NCI-H82 (cell line): ENCODE measurements around the gene SPACA9.

Experiments used
- DNase-seq: peaks from one replicate; lab custom pipeline; 2025; lab: John Stamatoyannopoulos, UW

SPACA9 gene

DNA sequence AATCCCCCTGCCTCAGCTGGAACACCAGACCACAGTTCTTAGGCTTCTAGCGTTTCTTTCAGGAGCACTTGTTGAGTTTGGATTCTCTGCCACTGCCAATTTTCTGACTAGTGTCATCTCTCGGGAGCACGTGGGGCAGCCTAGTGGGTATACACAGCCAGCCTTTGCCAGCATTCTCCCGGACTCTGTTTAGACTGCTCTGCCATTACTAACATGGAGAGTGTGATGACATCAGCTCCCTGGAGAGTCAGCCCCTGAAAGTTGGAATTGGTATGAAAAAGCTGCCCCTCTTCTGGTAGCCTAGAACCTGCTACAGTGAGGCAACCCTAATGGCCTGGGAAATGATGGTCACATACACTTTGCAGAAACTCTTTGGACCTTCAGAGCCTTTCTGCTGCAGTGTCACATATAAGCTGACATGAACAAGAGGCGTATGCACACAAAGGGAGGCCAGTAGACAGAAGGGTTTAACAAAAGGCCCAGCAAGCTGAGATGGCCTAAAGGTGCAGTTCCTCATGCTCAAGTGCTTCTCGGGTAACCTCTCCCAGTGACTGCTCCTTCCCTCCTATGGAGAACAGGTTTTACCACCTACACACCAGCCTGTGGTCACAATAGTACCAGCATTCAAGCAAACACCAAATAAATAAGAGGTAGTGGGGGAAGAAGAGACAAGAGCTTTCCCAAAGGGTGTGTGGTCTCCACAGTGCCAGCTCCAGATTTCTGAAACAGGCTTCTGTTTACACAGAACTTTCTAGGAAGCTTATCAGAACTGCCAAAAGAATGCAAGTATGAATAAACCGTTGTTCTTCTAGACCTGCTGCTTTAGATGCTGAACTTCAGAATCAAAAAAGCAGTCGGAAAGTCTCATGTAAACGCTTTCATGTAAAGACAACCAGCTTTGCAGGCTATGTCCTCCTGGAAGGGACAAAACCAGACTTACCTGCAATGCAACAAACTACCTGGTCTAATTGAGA is 16.5 kb downstream of the SPACA9 start:
- DNase-seq = no peak

GRCh38 chr9:132896264-132896663 is 17.6 kb downstream of the SPACA9 start:
- DNase-seq = no peak

GRCh38 chr9:132896906-132897305 is 18.2 kb downstream of the SPACA9 start:
- no peak for DNase-seq

DNA sequence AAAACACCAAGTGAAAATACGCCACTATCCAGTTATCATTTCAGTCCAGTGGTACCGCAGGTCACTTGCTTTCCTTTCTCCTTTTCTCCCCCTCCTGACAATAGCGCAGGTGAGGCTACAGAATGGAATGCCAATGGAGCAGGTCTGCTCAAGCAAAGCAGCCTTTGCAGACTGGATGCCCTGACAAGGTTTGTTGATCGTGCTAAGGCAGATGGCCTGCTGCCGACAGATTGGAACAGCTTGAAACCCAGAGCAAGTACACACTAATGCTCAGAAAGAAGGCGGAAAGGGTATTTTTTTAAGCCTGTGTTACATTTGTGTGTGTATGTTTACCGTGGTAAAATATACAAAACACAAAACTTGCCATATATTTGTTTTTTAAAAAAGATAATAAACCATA is 19.4 kb downstream of the SPACA9 start:
- no peak for DNase-seq

DNA sequence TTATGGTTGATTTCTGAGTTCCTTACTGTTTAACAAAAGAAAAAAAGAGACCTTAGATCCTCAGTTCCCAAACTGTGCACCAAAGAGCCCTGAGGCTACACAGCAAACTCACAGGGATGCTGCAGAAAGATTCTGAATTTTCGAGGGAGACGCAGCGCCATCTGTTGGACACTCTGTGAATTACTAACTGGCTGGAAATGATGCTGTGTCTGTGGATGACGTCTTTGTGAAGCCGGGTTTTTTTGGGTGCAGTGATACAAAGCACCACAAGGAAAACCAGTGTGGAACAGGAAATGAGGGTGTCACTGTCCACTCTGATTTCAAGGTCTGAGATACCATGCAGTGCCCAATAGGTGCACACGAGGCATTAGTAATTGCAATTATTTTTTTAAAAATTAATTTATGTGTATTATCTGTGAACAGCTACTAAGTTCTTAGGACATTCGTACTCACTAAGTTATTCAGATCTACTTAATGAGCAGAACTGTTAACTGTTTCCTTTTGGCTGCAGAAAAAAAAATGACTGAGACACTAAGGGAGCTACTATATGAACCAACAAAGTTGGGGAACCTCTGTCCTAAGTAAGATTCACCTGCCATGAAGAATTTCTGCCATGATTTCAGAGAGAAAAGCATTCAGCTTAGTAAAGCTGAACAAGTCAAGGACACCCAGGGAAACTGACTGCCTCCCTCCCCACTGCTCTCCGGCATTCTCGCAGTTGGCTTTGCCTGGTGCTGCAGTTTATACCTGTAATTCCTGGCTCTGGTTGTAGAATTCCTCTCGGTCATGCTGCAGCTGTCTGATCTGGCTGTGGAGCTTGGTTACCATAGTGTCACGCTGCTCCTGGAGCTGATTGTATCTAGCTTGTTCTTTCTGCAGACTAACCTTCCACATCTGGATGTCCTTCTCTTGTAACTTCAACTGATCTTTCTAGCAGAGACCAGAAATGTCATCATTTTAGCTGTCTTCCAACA is 23.4 kb downstream of the SPACA9 start:
- DNase-seq = peak; percentile 79

DNA sequence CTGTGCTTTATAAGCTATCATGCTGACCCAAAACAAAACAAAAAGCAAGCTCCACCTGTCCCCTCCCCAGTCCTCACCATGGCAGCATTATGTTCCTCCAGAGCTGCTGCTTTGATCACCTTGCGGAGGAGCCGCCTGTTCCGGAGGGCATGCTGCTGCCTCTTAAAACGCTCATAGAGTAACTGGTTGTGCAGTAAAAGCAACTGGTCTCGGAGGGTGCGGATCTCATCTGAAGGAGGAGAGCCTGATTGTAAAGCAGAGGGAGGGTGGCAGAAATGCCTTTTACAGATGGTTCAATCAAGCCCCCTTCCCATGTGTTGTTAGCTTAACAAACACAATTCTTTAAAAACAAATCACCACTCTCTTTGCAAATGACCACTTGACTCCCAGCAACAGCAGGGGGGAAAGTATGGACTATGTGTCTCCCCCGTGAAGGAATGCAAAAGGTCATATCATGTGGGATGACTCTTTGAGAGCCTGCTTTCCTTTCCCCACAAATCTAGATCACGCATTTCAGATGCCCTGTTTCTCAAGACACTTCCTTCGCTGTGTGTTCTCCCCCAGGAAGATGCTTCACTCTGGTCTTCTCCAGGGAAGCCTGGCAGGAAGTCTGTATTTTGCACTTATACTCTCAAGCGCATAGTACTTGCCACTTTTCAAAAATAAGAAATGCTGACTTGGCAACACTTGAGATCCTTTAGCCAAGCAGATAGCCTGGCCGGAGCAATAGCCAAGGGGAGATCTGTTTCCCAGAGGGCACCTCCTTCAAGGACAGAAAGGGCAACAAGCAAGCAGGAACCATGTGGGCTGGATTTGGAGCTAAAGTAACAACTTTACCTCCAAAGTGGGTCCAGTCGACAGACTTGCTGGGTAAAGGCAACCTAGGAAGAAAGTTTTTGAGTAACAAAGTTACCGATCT is 25.1 kb downstream of the SPACA9 start:
- no peak for DNase-seq

DNA sequence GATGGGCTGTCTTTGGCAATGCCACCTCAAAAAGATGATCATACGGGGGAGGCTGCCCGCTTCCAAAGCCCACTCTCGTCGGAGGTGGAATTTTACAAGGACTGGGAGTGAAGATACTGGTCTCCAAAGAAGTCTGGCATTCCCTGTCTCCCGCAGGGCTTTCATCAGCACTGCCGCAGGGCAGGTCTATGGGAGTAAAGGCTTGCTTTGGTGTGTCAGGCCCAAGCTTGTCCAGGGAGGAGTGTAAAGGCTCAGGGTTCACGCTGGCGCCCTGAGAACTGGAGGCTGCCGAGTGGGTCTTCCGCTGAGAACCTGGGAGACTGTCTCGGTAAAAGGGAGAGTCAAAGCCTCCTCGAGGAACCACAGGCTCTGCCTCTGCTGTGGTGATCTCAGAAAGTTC is 27.0 kb downstream of the SPACA9 start:
- no peak for DNase-seq

- DNase-seq = no peak
These were observed 29.9 kb downstream of the SPACA9 start for GRCh38 chr9:132908635-132909034.

DNA sequence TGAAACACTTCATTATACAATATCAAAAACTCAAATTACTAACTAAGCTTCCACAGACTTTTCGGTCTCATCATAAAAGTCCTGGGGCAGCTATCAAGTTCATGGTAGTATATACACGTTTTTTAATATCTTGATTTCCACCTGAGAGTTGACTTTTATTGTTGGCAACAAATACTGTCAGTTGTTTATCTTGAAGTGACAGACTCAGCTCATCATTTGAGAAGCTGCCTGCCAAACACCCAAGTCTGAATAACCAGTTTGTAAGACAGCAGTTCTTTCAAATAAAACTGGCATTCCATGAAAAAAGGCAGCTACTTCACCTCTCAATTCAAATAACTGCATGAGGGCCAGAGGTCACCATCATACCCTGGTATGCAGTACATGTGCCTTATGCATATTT is 30.6 kb downstream of the SPACA9 start:
- DNase-seq = no peak

GRCh38 chr9:132910376-132910775 is 31.7 kb downstream of the SPACA9 start:
- DNase-seq = no peak

GRCh38 chr9:132912131-132912530 is 33.4 kb downstream of the SPACA9 start:
- no peak for DNase-seq

DNA sequence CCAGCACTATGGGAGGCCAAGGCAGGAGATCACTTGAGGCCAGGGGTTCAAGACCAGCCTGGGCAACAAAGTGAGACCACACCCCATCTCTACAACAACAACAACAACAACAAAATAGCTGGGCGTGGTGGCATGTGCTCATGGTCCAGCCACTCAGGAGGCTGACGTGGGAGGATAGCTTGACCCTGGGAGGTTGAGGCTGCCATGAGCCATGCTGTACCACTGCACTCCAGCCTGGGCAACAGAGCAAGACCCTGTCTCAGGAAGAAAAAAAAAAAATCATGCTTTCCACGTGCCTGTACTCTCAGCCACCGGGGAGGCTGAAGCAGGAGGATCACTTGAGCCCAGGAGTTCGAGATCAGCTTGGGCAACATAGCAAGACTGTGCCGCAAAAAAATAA is 36.2 kb downstream of the SPACA9 start:
- DNase-seq = no peak

- no peak for DNase-seq
These were observed 41.0 kb downstream of the SPACA9 start for GRCh38 chr9:132919614-132920268.

DNA sequence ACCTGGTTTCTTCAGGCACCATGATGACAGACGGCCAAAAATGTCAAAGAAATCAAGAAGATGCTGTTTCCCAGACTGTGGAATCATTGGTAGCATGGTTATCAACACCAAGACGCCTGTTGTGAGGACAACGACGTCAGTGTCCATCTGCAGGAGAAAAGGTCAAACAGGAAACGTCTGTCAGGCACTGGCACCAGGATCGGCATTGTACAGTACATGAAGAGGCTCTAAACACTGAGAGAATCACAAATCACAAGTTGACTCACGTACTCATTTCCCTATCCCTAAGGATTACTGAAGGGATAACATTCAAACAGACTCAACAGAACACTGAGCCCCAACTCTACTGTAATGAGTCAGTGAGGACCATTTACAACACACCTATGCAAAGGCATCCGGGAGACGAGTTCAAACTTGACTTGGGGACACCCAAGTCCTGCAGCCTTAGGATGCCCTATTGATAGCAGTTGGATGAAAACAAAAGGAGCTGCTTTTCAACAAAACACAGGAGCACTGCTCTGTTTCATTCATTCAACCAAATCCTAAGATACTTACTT is 44.7 kb downstream of the SPACA9 start:
- no peak for DNase-seq

DNA sequence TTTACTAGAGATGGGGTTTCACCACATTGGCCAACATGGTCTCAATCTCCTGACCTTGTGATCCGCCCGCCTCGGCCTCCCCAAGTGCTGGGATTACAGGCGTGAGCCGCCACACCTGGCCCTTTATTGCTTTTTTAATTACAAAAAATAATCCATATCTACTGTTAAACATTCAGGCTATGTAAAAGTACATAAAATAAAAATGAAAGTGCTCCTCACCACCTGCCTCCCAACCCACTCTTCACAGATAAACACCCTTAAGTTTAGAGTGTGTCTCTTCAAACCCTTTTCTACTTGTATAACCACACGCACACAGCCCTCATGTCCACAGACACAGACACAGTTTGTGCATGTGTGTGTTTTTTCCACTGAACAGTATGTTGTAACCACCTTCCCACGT is 49.0 kb downstream of the SPACA9 start:
- DNase-seq = no peak

DNA sequence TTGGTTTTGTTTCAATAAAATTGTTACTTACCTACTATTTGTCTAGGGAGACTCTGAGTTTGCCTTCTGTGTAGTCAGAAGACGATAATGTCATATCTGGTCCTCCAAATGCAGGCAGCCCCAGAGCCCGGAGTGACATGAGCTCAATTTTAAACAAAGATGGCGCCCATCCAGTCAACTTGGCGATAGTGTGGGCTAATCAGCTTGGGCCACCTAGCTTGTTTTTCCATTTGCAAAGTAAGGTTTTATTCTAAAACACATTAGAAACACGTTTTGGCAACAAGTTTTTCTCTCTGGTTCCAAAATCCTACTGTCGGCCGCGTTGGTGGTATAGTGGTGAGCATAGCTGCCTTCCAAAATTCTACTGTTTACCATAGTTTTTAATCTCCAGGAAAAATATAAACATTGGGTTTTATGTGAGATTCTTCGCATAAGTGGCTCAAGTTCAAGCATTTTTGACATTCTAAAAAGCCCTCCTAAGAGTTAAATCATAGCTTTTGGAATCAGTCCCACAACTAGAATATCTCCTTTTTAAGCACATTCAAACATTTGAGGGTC is 52.6 kb downstream of the SPACA9 start:
- DNase-seq = no peak

GRCh38 chr9:132935026-132935425 is 56.3 kb downstream of the SPACA9 start:
- DNase-seq = peak; percentile 58

- DNase-seq = no peak
These were observed 58.8 kb downstream of the SPACA9 start for GRCh38 chr9:132937463-132937901.

- no peak for DNase-seq
These were observed 60.5 kb downstream of the SPACA9 start for GRCh38 chr9:132939169-132939568.
